GM10847 (cell line): ENCODE data around the gene RAP1B.

Source experiments
- POLR2A ChIP-seq: IDR thresholded peaks from 2 replicates; pipeline ENCODE4 v1.6.1; 2011; ENCODE audit not compliant: insufficient read length; ENCODE audit errors: extremely low read depth

Gene RAP1B

DNA sequence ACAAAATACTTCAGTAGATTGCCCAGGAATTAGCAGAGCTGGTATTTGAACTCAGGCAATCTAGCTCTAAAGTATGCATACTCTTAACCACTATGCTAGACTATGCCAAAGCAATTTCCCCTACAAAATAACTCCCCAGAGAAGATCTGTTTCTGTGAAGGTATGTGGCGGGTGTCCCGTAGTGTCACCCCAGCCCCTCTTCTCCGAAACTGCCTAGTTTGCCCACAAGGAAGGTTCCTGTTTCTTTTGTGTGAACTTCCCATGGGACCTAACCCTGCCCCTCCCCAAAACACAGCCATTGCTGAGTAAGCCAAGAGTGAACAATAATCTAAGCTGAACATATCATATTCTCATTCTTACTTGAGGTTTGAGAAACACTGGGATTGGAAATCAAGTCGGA is 15.5 kb upstream of the RAP1B start:
- no peak for TF ChIP-seq POLR2A

DNA sequence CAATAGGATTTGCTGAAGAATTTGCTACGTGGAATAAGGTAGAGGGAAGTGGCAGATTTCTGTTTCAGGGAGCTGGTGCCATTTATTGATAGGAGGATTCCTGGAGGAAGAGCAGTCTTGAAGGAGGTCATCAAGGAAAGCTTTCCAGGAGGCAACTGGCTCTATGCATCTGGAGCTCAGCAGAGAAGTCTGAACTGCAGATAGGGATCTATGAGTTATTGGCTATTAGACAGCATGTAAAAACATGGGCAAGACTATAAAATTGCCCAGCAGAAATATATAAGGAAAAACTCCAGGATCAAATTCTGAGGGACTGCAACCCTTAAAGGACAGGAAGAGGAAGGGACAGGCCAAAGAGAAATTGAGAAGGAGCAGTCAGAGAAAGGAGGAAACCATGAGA is 8.9 kb upstream of the RAP1B start:
- no peak for TF ChIP-seq POLR2A

DNA sequence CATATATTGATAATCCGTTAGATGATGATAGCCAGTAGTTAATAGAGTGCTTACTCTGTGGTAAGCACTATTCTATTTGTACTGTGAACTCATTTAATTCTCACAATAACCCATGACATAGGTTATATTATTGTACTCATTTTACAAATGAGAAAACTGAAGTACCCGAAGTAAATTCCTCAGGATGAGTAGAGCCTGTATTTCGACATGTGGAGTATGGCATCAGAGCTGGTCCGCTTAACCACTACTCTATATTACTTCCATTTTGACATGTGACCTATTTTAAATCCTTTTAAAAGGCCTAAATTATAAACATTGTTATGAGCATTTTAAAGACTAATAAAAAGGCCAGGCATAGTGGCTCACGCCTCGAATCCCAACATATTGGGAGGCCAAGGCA is 8.0 kb upstream of the RAP1B start:
- no peak for TF ChIP-seq POLR2A

DNA sequence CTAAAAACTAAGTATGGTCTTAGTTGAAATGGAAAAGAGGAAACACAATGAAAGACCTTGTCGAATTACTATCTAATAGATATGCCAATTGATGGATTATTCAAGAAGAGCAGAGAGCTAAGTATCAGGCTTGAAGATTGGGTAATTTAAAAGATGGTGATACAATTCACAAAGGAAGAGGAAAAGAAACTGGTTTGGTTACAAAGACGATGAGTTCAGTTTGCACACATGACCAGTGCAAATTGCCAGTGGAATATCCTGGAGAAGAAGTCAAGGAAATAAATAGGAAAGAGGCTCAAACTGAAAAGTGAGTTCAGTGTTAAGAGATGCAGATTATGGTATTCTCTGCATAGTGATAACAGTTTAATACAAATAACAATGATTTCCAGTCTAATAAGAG is 2.5 kb upstream of the RAP1B start:
- no peak for TF ChIP-seq POLR2A

DNA sequence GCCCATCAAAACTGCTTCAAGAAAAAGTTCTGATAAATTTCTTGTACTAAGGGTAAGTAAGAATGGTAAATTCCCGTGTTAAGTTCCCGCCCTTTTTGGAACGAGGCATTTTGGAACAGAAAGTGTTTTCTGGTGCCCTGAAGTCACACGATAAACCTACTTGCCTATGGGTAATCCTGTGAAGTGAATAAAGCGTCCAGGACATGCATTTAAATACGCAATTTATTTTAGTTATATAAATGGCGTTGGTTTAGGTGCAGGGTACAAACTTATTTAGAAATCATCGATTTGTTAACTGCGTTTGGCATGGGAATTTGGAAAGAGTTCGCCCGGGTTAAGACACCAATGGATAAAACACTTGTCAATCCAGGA is 715 bp upstream of the RAP1B start:
- no peak for TF ChIP-seq POLR2A

DNA sequence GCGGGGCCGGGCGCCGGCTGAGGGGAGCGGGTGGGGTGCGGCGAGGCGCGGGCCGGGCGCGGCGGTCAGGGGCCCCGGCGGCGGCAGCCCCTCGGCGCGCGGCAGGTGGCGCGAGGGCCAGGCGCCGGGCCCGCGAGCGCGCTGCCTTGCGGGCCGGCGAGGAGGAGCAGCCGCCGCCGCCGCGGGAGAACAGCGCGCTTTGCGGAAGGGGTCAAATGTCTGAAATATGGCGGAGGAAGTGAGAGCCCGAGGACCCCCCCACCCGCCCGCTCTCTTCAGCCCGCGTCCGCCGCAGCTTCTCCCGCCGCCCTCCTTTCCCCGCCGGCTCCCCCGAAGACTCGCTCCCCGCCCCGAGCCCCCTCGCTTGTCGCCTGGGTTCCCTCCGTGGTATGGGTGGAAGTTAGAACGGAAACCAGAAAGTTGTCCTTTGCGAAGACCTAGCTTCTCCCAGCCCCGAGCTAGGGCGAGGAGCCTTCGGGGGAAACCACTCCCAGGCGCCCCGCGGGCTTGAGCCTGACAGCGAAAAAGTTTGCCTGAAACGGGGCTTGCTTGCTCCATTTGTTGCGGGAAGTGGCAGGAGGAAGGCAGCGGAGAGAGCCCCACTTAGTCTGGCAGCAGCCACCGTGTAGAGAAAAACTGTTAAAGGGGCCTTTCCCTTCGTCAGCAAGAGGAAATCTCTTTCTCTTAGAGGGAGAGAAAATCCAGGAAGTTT is 551 bp downstream of the RAP1B start:
- TF ChIP-seq POLR2A, result no peak

DNA sequence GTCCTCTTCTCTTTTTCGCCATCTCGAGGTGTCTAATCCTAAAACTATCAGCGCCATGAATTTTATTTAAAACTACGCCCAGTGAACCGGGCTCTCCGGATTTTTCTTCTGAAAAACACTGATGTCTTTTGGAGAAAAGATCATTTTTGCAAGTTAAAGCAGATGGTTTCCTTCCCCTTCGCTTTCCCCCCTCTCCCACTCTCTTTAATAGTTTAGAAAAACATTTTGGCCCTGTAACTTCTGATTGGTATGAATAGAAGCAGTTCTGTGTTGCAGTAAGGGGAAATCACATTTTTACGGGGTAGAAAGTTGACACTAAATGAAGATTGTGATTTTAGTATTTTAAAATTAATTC is 1.1 kb downstream of the RAP1B start:
- TF ChIP-seq POLR2A, result no peak

DNA sequence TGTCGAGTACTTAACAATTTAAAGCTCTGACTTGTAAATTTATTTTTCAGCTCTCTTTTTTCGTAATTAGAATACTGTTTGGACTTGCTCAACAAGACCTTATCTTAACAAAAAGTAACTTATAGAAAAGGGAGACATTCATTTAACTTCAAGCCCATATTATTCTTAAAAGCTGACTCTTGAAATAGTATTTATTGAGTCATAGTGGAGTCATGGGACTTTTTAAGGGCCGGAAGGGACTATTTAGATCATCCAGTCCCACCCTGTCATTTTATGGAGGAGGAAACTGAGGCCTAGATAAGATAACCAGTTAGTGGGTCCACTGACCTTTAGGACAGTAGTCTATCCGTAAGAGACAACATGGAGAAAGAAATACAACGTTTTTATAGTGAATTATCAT is 1.5 kb downstream of the RAP1B start:
- no peak for TF ChIP-seq POLR2A

DNA sequence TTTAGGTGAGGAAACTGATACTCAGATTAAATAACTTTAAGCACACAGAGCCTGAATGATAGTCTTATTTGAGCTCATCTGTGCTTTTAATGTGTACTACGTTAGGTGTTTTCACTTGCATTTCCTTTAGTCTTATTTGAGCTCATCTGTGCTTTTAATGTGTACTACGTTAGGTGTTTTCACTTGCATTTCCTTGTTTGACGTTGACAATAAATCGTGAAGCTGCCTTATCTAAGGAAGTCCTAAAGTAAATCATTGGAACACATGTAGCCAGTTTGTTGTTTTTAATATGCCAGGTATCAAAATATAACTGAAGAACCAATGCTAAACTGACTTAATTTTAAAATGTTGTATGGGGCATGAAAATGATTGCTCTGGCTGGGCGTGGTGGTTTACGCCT is 2.0 kb downstream of the RAP1B start:
- no peak for TF ChIP-seq POLR2A

DNA sequence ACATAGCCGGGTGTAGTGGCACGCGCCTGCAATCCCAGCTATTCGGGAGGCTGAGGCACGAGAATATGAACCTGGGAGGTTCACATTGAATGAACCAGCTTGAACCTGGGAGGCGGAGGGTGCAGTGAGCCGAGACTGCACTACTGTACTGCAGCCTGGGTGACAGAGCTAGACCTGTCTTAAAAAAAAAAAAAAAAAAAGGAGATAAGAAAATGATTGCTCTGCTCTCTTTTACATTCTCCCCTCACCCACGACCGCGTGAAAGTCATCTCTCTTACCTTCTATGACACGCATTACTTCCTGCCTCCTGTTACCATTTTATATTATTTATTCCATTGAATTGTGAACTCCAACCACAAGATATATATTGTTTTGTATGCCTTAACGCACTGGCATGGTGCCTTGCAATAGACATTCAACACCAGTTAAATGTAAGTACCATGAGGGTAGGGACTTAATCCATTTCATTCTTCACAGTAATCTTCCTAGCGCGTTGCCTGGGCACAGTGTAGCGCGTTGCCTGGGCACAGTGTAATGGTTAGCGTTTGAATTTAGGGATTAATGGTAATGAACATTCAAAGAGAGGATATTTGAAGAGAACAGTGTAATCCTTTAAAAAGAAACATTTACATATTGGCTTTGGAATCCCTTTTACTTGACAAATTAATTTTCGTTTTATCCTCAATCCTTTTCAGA is 2.7 kb downstream of the RAP1B start:
- TF ChIP-seq POLR2A, result no peak

DNA sequence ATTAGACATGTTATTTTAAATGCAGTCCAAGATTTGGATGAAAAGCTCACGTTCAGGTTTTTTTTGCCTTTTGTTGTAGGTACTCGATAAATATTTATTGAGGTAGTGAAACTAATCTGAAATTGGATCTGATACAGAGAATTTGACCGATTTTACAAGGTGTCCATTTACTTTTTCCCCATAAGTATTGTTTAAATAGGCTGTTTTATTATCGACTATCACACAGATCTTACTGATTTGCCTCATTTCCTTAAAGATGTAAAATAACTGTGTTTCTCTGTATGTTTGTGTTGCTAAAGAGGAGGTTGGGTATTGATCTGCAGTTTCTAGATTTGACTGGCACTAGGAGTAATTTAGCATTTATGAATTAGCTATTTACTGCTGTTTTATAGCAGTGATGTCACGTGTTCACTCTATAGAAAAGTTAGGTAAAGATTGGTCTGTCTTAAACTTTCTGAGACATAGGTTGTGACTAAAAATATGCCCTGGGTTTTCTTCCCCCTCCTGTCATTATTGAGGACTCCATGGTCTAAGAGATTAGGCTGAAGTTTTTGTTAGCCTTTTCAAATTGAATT is 3.5 kb downstream of the RAP1B start:
- no peak for TF ChIP-seq POLR2A

DNA sequence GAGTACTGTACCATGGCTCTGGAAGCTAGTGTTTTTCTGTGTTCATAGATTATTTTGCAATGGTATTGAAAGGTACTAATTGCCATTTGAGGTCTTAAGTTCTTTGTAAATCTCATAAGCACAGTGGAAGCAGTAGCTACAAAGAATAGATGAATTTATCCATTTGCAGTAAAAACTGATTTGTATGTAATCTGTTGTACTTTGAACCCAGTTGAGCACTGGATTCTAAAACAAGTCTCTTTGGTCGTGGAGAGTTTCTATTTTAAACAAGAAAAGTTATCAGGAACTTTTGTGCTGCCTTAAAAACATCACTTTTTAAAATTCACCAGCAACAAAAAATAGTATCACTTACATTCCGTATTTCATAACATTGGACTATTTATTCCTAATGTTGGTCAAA is 4.1 kb downstream of the RAP1B start:
- no peak for TF ChIP-seq POLR2A

DNA sequence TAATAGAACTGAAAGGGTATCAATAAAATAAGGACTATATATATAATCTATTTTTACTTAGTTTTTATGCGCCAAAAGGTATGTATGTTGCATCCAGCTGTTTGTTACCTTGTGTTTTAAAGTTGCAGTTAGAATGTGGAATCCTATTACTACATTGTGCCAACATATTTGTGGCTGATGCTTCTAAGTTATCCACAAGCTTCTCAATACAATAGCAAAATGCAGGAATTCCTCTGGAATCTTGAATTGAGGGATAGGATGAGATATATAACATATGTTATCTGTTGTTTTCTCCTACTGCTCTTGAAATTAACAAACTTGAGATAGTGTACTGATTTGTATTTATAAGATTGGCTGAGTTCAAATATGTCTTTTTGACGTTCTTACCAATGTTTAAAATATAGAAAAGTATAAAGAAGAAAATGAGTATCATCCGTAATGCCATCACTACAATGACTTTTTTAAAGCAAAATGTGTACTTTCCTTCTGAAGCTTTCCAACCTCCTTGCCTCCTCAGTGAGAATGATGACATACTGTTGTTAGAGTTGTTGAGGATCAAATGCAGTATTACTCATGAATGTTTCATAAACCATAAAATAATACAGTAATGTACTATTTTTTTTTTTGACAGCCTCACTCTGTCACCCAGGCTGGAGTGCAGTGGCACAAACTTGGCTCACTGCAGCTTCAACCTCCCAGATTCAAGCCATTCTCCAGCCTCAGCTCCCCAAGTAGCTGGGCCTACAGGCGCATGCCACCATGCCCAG is 6.6 kb downstream of the RAP1B start:
- TF ChIP-seq POLR2A, result no peak

DNA sequence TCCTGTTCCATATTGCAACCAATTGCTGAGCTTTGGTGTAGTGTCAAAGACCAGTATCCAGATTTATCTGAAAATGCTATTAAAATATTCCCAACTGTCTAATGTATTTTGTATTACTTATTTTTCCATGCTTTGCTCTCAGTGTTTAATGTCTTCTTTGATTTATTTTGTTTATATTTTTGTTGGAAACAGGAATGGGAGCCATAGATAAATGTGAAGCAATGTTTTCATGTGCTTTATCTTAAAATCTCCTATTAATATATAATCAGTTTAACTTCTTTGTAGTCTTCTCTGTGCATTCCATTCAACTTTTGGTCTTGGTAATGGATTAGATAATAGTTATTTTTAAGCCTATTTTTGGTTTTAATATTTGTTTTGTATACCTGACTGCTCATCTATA is 8.8 kb downstream of the RAP1B start:
- no peak for TF ChIP-seq POLR2A

DNA sequence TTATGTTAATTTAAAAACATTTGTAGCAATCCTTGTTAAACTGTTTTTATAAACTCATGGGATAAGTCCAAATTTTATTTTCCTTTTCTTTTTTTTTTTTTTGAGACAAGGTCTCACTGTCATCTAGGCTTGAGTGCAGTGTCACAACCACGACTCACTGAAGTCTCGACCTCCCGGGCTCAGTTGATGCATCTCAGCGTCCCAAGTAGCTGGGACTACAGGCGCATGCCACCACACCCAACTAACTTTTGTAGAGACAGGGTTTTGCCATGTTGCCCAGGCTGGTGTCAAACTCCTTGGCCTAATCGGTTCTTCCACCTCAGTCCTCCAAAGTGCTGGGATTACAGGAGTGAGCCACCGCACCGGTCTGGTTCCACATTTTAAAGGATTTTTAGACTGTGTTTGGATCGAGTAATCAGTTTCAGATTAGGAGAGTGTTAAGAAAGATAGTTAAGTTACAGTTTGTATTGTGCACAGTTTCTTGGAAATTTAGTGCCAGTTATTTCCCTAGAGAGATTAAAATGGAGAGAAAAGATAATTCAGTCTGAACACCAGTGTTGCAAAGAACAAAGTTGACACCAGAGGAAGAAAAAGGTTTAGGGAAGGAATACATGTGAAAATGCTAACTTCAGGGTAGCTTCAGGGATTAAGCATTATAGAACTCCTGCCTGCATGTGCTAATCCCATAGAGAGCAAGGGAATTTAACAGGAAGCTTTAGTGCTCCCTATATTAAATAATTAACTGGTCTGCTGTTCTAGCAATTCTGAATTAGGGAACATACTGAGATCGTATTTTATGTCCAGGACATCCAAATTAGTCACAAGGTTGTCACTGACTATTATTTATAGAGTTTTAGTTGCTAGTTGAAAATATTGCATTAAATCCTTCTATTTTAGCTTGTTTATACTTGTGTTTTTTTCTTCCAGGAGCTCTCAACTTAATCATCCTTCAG is 10.1 kb downstream of the RAP1B start:
- TF ChIP-seq POLR2A, result no peak
